Measurements from ENCODE around the gene SLCO3A1. TPM values are rescaled to one million over a fixed set of nuclear protein-coding genes. Genes with fewer than 3 reads are reported as not detected.

The SLCO3A1 gene
- total and polyA plus RNA-seq, 2 experiments from 2014 or later: 1.9 to 6.9 TPM

DNA sequence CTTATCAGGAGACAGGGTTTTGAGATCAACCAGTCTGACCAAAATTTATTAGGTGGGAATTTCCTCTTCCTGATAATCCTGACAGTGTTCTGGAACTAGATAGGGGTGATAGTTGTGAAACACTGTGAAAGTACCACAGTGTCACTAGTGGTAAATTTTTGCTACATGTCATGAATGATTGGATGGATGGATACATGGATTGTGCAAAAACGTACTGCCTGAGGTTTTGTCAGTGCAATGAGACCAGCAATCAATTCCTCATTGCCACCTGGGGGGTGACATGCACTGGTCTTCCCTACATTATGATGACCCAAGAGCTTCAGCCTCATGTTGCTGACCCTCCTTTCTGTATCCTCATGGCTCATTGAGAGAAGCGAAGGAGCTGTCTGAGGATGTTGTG, 123.5 kb downstream of the SLCO3A1 start:
- Histone ChIP-seq H3K27ac (no peak overlapping the region), H3F3A (ENCODE audit: insufficient read depth) (no peaks in the 10 kb centered on the region), H4K20me1 (ENCODE audit: insufficient read depth) (no peaks in the 10 kb centered on the region), H3K27me3 (replicated peaks; ENCODE audit: insufficient read depth) (no peaks in the 10 kb centered on the region), H3K79me2 (ENCODE audit: insufficient read depth) (no peaks in the 10 kb centered on the region), H3K9me2 (ENCODE audit: insufficient read depth) (no peaks in the 10 kb centered on the region), H3K4me1 (ENCODE audit: insufficient read depth) (no peaks in the 10 kb centered on the region), H3K36me3 (ENCODE audit: low read depth) (no peaks in the 10 kb centered on the region), H3K9ac (no peak overlapping the region), H3K4me2 (ENCODE audit: unreplicated experiment) (no peak overlapping the region), H3K9me3 (ENCODE audit: low read depth) (no peaks in the 10 kb centered on the region), H2AFZ (no peak overlapping the region), H3K4me3 (no peak overlapping the region)
- in situ Hi-C loops (cut with MboI): no loop called here
- DNase-seq: no peak
- 77 to 91% methylated on average over 2 of the region's 2 CpGs for WGBS, 2 experiments (ENCODE audit: low coverage in 1 of 2, low lambda C conversion rate in 2 of 2, missing lambda C conversion rate in 2 of 2)
- no peak for TF ChIP-seq EZH2 (IDR thresholded peaks at IDR 0.05; ENCODE audit: insufficient read depth, poor library complexity, severe bottlenecking)
- TF ChIP-seq EZH2phosphoT487 (IDR thresholded peaks at IDR 0.05; ENCODE audit: insufficient read depth, low read depth): no peak

DNA sequence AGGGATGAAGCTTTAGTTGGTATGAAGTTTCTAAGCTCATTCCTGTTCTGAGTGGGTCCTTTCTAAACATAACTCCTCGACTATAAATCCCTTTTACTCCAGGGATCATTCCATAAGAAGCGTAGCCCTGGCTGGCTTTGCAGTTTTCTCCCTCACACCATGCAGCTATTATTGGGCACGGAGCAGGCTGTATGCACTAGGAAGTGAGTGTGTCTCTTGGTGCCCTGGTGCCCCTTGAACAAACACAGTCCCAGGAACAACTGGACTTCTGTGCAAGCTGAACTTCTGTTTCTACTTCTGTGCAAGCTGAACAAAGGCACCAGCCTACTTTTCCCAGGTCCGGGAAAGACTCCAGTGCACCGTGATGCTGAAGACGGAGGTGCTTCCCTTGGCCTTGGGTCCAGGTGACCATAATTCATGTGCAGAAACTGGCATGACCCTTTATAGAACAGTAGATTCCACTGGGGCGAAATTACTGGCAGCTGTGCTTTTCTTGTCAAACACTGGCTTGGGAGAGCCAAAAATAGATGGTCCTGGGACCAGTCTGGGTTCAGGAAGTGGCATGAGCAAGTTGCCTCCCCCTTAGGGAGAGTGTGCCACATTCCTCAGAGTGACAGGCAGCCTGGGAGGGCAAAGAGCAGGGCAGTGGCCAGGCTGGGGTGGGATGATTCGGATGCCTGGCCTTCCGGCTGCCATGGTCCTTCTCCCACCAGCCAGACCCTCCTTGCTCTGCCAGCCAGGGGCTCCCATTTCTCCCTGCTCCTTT, 127.2 kb downstream of the SLCO3A1 start:
- Histone ChIP-seq H3K4me1 (ENCODE audit: insufficient read depth) (no peaks in the 10 kb centered on the region), H3K36me3 (ENCODE audit: low read depth) (no peaks in the 10 kb centered on the region), H3K27ac (no peak overlapping the region), H3K9me2 (ENCODE audit: insufficient read depth) (no peaks in the 10 kb centered on the region), H4K20me1 (ENCODE audit: insufficient read depth) (no peaks in the 10 kb centered on the region), H2AFZ (no peak overlapping the region), H3K9ac (no peak overlapping the region), H3K79me2 (ENCODE audit: insufficient read depth) (no peaks in the 10 kb centered on the region), H3K27me3 (replicated peaks; ENCODE audit: insufficient read depth) (no peaks in the 10 kb centered on the region), H3K9me3 (ENCODE audit: low read depth) (no peaks in the 10 kb centered on the region), H3F3A (ENCODE audit: insufficient read depth) (no peaks in the 10 kb centered on the region), H3K4me3 (no peak overlapping the region), H3K4me2 (ENCODE audit: unreplicated experiment) (no peak overlapping the region)
- TF ChIP-seq EZH2phosphoT487 (IDR thresholded peaks at IDR 0.05; ENCODE audit: insufficient read depth, low read depth) (no peak), EZH2 (IDR thresholded peaks at IDR 0.05; ENCODE audit: insufficient read depth, poor library complexity, severe bottlenecking) (no peak)
- 76 to 77% methylated on average over 9 of the region's 9 CpGs for WGBS, 2 experiments (ENCODE audit: low coverage in 1 of 2, low lambda C conversion rate in 2 of 2, missing lambda C conversion rate in 2 of 2)
- in situ Hi-C loops (cut with MboI): no loop called here
- DNase-seq: no peak

DNA sequence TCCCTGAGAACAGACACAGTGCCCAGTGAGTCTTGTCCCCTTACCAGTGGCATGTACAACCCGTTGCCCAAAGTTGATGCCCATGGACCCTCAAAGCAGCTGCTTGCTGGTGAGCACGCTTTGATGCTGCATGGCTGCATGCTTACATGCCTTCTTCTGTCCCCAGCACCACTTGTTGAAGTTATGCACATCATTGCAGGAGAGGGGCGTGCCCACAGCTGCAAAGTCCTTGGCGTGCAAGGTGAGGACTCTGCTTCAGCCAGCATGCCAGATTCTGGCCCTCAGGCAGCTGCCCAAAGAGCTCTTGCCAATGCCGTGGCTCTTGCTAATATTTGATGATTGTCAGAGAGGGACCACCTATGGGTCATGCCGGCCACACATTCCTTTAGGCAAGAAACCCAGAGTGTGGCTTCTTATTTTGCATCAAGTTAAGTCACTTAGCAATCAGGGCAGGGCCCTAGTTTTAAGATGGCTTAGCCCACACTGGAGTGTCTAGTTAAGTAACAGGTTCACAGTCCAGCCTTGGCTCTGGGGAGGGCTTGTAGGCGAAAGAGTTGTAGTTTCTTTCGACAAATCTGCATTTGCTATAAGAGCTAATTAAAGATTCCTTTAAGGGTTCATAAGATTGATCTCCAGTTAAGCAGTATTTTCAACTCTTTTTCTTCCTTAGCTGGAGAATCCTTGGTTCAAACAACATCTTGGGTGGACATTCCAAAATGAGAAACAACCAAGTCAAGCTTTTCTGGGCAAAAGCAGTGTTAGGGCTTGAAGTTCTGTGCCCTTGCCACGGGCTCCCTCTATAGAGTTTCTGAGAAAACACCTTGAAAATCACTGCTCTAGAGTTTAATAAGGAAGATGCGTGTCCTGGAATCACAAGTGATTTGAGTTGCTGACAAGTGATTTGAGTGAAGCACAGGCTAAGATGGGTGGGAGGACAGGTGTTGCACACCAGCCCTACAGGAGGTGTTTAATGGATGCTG, 128.6 kb downstream of the SLCO3A1 start:
- no peak overlapping the region for H3K9ac ChIP-seq
- no peaks in the 10 kb centered on the region for H3F3A ChIP-seq (ENCODE audit: insufficient read depth)
- H3K27ac ChIP-seq: no peak overlapping the region
- H3K79me2 ChIP-seq (ENCODE audit: insufficient read depth): no peaks in the 10 kb centered on the region
- in situ Hi-C loops (cut with MboI): no loop called here
- no peaks in the 10 kb centered on the region for H3K36me3 ChIP-seq (ENCODE audit: low read depth)
- peak; percentile 31 for DNase-seq
- 82 to 84% methylated on average over 10 of the region's 10 CpGs for WGBS, 2 experiments (ENCODE audit: low coverage in 1 of 2, low lambda C conversion rate in 2 of 2, missing lambda C conversion rate in 2 of 2)
- H3K4me1 ChIP-seq (ENCODE audit: insufficient read depth): no peaks in the 10 kb centered on the region
- TF ChIP-seq EZH2phosphoT487 (IDR thresholded peaks at IDR 0.05; ENCODE audit: insufficient read depth, low read depth) (no peak), EZH2 (IDR thresholded peaks at IDR 0.05; ENCODE audit: insufficient read depth, poor library complexity, severe bottlenecking) (no peak)
- no peak overlapping the region for H3K4me3 ChIP-seq
- H3K9me2 ChIP-seq (ENCODE audit: insufficient read depth): no peaks in the 10 kb centered on the region
- no peak overlapping the region for H2AFZ ChIP-seq
- no peaks in the 10 kb centered on the region for H3K9me3 ChIP-seq (ENCODE audit: low read depth)
- H3K27me3 ChIP-seq (replicated peaks; ENCODE audit: insufficient read depth): no peaks in the 10 kb centered on the region
- H3K4me2 ChIP-seq (ENCODE audit: unreplicated experiment): no peak overlapping the region
- no peaks in the 10 kb centered on the region for H4K20me1 ChIP-seq (ENCODE audit: insufficient read depth)

DNA sequence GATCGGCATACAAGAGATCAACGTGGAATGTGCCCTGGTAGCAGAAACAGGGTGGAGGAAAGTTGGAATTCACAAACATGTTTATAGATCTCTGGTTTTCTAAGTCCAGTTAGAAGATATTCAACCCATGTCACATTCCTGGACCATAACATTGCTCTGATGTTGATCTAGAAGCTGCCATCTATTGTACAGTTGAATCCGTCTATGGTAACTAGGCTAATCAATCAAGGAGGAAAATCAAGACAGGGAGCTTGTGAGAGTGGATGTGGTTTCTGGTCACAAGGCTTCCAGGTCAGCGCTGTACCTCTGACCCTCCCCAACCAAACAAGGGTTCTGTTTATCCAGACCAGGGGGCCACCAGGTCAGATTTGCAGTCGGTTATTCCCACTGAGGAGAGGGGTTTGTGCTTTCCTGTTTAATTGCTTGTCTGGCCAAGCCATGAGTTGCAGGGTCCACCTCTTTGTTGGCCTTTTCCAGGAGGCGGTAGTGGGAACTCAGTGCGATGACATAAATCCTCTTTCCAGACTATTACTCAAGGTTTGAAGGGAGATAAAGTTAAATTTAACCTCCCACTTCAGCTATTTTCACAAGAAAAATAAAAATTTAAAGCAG, 130.3 kb downstream of the SLCO3A1 start:
- no peak for DNase-seq
- Histone ChIP-seq H3K27ac (no peak overlapping the region), H3K79me2 (ENCODE audit: insufficient read depth) (no peaks in the 10 kb centered on the region), H3K36me3 (ENCODE audit: low read depth) (no peaks in the 10 kb centered on the region), H3K27me3 (replicated peaks; ENCODE audit: insufficient read depth) (no peaks in the 10 kb centered on the region), H3F3A (ENCODE audit: insufficient read depth) (no peaks in the 10 kb centered on the region), H3K9me3 (ENCODE audit: low read depth) (no peaks in the 10 kb centered on the region), H3K4me3 (no peak overlapping the region), H2AFZ (no peak overlapping the region), H4K20me1 (ENCODE audit: insufficient read depth) (no peaks in the 10 kb centered on the region), H3K4me1 (ENCODE audit: insufficient read depth) (no peaks in the 10 kb centered on the region), H3K9ac (no peak overlapping the region), H3K9me2 (ENCODE audit: insufficient read depth) (no peaks in the 10 kb centered on the region), H3K4me2 (ENCODE audit: unreplicated experiment) (no peak overlapping the region)
- in situ Hi-C loops (cut with MboI): no loop called here
- TF ChIP-seq EZH2phosphoT487 (IDR thresholded peaks at IDR 0.05; ENCODE audit: insufficient read depth, low read depth) (no peak), EZH2 (IDR thresholded peaks at IDR 0.05; ENCODE audit: insufficient read depth, poor library complexity, severe bottlenecking) (no peak)
- whole genome bisulfite sequencing, 2 experiments (ENCODE audit: low coverage in 1 of 2, low lambda C conversion rate in 2 of 2, missing lambda C conversion rate in 2 of 2): 73 to 83% methylated on average over 7 of the region's 7 CpGs

Measured in GM23248 (cell line).